Thoracic aorta (tissue), 2 donors: ENCODE measurements around the gene ZNF107. TPM values are rescaled to one million over a fixed set of nuclear protein-coding genes. Genes with fewer than 3 reads are reported as not detected.

Experiments used
- ATAC-seq: fragments of 150-250 bp; one replicate; pipeline ENCODE4 v1.8.0; 2017; ENCODE audit warnings: low read depth; ENCODE audit not compliant: insufficient number of reproducible peaks, low FRiP score
- DNase-seq: peaks from one replicate; pipeline ENCODE4 v3.0.0-alpha.2; 2020; ENCODE audit warnings: low spot score
- H3K27ac ChIP-seq, 2 donors: fragments of 200-600 bp; sonication (generic); 1 replicate in 1 of 2; 2 replicates in 1 of 2; pipeline ENCODE4 v1.5.1; 2016; ENCODE audit warnings: mild to moderate bottlenecking in 2 of 2, moderate library complexity in 2 of 2
- H3K27me3 ChIP-seq: fragments of 200-600 bp; sonication (generic); replicated peaks from 2 replicates; pipeline ENCODE4 v1.6.0; 2016; ENCODE audit warnings: mild to moderate bottlenecking; ENCODE audit not compliant: insufficient read depth
- H3K36me3 ChIP-seq: fragments of 200-600 bp; sonication (generic); one replicate; pipeline ENCODE4 v1.5.1; 2016
- H3K4me1 ChIP-seq, 2 donors: fragments of 200-600 bp; sonication (generic); 1 replicate in 1 of 2; 2 replicates in 1 of 2; pipeline versions ENCODE4 v1.5.1 to v1.6.0; 2016; ENCODE audit warnings: low read depth in 2 of 2, mild to moderate bottlenecking in 1 of 2; ENCODE audit not compliant: control insufficient read depth in 1 of 2
- H3K4me3 ChIP-seq: fragments of 200-600 bp; sonication (generic); 2 replicates; pipeline ENCODE4 v1.5.1; 2016; ENCODE audit warnings: mild to moderate bottlenecking
- H3K9me3 ChIP-seq: fragments of 200-600 bp; sonication (generic); 2 replicates; pipeline ENCODE4 v1.5.1; 2016
- total RNA-seq, 2 donors: library from RNA; depleted of rRNA; stranded (reverse); fragments of >200 nt; gene quantifications; one replicate each; pipeline versions ENCODE4 v1.1.0 to v1.2.3, GENCODE V29; 2016
- TF ChIP-seq, protein P1 (sequence below): fragments of 200-600 bp; sonication (generic); IDR thresholded peaks from one replicate; pipeline ENCODE4 v1.5.1; 2019; ENCODE audit warnings: antibody characterized with exemption

Gene ZNF107
- 1 to 10 TPM; 5.6 to 6.9 TPM for total RNA-seq

GRCh38 chr7:64665980-64666662, at the start of gene ZNF107:
Gene ZNF107 (plus strand): TSS chr7:64666133. CDS start chr7:64666283, 150 bp downstream.
- DNase-seq, result peak; percentile 67
- Histone ChIP-seq H3K4me1 (peaks cover 7 to 23% of the 10 kb centered on the region in 2 donors), H3K36me3 (no peaks in the 10 kb centered on the region), H3K4me3 (peak within 1 kb of the TSS; percentile 84), H3K27me3 (no peaks in the 10 kb centered on the region), H3K27ac (peak within 1 kb of the TSS; percentile 51 to 74), H3K9me3 (no peaks in the 10 kb centered on the region)
- peak; percentile 100 for ATAC-seq
- TF ChIP-seq, protein P1, sequence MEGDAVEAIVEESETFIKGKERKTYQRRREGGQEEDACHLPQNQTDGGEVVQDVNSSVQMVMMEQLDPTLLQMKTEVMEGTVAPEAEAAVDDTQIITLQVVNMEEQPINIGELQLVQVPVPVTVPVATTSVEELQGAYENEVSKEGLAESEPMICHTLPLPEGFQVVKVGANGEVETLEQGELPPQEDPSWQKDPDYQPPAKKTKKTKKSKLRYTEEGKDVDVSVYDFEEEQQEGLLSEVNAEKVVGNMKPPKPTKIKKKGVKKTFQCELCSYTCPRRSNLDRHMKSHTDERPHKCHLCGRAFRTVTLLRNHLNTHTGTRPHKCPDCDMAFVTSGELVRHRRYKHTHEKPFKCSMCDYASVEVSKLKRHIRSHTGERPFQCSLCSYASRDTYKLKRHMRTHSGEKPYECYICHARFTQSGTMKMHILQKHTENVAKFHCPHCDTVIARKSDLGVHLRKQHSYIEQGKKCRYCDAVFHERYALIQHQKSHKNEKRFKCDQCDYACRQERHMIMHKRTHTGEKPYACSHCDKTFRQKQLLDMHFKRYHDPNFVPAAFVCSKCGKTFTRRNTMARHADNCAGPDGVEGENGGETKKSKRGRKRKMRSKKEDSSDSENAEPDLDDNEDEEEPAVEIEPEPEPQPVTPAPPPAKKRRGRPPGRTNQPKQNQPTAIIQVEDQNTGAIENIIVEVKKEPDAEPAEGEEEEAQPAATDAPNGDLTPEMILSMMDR, result no peak

DNA sequence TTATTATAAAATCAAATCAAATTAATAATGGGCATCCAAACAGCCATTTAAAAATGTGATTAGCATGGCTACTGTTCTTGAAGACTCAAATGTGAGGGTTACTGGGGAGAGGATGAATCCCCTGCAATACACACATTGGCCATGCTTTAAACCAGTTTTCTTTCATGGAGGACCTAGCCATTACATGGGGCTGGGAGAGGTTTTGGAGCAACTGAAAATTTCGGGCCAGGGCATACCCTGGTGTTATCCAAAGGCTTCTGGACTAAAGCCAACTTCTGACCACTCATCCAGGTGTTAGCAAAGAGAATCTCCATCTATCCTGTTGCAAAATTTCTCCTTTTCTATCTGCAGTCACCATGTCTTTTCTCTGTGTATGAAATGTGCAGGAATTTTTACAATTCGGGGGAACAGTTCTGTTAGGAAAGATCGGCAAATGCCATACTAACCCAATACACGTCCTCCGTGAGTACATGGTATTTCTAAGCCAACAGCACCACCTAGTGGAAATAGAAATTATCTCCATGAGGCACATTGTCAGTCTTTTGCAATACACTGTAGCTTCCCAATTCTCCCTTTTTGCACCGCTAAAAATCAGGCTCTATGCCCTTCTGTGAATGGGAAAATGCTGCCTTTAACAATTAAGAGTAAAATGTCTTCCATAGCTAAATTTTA, 47.0 kb upstream of the ZNF107 start:
- Histone ChIP-seq H3K4me1 (no peaks in the 10 kb centered on the region), H3K4me3 (no peak overlapping the region), H3K27ac (no peak overlapping the region), H3K9me3 (no peaks in the 10 kb centered on the region), H3K27me3 (no peaks in the 10 kb centered on the region), H3K36me3 (no peaks in the 10 kb centered on the region)
- TF ChIP-seq, protein P1, result peak; percentile 76
- ATAC-seq, result peak; percentile 75
- DNase-seq, result no peak

- Histone ChIP-seq H3K27me3 (no peaks in the 10 kb centered on the region), H3K4me1 (no peaks in the 10 kb centered on the region), H3K27ac (no peak overlapping the region), H3K36me3 (no peaks in the 10 kb centered on the region), H3K4me3 (no peak overlapping the region), H3K9me3 (no peaks in the 10 kb centered on the region)
- TF ChIP-seq, protein P1, result no peak
- ATAC-seq (no peak), DNase-seq (no peak)
Measured at GRCh38 chr7:64619705-64620104, 46.2 kb upstream of the ZNF107 start.

DNA sequence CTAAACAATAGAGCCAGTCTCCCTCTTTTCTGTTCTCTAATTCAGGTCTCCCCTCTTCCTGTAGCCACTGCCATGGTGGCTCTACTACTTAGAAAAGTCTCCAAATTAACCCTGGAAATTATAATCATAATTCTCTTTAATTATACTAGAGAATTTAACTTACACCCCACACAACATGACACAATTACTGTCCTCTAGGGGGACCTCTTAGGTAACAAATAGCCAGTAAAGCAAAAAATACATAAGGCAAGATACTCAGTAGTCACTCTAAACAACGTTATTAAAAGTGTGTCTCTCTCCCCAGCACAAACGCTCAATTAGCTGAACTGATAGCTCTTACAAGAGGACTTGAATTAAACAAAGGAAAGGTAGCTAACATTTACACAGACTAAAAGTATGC, 44.3 kb upstream of the ZNF107 start:
- no peak overlapping the region for H3K4me3 ChIP-seq
- H3K27me3 ChIP-seq, result no peaks in the 10 kb centered on the region
- TF ChIP-seq, protein P1, result no peak
- H3K4me1 ChIP-seq, result no peaks in the 10 kb centered on the region
- no peak overlapping the region for H3K27ac ChIP-seq
- no peak for DNase-seq
- H3K9me3 ChIP-seq, result no peaks in the 10 kb centered on the region
- ATAC-seq, result no peak
- no peaks in the 10 kb centered on the region for H3K36me3 ChIP-seq
